Left lobe of liver (tissue), 2 donors: Measurements from ENCODE around the gene SETD7. TPM values are rescaled to one million over a fixed set of nuclear protein-coding genes. Genes with fewer than 3 reads are reported as not detected.

Experiments
- ATAC-seq: fragments of 200-7000 bp; cut with Tn5 transposase; one replicate; pipeline ENCODE4 v1.9.1; 2020; ENCODE audit warnings: mild to moderate bottlenecking, moderate library complexity
- DNase-seq: peaks from one replicate; pipeline ENCODE4 v3.0.0-alpha.2; 2020; ENCODE audit warnings: low spot score
- total RNA-seq: library from RNA; stranded (reverse); gene quantifications from one replicate; pipeline ENCODE4 v1.2.1, GENCODE V29; 2021
- donor health status: DM: no; HTN: no; CAD: no; lungs with moderate emphysema.
- donor health status: DM: no; HTN: yes; CAD: no.

The SETD7 gene
- total RNA-seq, 1 donor from 2014 or later, result 47.0 TPM

- ATAC-seq (no peak), DNase-seq (no peak)
Measured at GRCh38 chr4:139553751-139554641, 2.0 kb downstream of the SETD7 start.

DNA sequence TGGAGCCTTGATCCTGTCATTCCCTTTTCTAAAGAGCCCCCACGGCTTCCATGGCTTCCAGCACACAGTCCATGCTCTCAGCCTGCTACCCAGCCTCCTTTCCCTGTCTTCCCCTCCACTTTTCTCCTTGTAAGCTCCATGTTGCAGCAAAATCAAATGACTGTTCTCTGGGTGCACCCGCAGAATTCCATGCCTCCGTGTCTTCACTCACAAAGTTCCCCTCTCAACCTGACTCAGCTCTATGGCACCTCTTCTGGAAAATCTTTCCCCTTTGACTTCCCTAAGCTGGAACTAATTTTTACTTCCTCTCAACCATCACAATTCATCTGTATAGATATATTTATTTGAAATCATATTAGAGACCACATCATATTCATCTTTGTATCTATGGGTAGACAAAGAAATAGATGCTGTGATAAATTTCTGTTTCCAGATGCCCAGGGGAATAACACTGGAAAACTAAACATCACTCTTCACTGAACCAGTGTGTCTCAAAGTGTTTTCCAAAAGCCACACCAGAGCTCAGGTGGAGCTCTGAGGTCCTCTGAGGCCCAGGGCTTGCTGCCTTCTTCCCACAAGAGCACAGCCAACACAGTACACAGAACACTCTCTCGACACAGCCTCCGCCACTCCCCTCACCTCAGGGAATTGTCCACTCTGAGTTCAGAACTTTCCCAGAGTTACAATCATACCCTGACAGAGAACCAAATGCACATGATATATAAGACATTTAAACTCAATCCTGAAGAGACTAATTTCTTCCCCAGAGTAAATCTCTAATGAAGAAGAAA lies 3.3 kb downstream of the SETD7 start:
- no peak for ATAC-seq
- no peak for DNase-seq

DNA sequence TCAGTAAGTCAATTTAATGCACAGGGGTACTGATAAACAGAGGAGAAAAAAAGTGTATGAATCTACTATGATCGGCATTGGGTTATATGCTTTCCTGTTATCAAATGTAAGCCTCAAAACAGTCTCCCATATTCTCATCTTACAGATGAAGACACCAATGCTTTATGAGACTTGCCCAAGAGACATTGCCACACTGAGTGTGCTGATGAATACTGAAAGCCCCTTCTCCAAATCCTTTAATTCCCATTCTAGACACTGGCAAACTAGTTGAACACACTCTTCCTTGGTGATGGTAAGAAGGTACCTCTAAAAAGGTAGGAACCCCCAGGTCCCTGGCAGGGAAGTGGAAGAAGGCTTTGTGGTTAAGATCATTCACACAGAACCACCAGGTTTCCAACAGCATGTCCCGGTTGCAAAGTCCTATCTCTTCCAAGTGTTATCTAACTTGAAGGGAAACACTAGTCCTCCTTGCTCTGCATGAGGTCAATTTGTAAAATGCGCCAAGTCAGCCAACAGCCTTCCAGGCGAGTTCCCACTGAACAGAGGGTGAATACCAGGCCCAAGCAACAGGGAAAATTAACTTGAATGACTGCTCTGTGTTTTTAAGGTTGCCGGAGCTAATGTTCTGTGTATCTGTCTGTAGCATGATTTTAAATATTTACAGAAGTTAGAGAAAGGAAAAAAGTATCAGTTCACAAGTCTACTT lies 5.1 kb downstream of the SETD7 start:
- DNase-seq, result no peak
- ATAC-seq, result no peak

DNA sequence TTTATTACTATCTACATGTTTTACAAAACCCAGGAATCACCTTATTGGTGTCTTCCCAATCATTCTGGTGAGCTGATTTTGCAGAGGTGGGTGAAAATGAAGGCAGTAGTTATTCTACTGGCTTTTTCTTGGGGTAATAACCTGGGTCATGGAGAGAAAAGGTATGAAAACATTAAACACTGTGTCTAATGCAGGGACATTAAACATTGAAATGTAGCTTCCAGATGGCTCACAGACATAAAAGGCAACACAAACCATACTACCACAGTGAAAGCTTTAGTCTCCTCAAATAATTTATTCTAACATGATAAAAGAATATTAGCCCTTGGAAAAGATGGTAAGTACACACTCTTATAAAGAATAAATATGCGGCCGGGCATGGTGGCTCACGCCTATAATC lies 8.0 kb downstream of the SETD7 start:
- DNase-seq (no peak), ATAC-seq (no peak)

DNA sequence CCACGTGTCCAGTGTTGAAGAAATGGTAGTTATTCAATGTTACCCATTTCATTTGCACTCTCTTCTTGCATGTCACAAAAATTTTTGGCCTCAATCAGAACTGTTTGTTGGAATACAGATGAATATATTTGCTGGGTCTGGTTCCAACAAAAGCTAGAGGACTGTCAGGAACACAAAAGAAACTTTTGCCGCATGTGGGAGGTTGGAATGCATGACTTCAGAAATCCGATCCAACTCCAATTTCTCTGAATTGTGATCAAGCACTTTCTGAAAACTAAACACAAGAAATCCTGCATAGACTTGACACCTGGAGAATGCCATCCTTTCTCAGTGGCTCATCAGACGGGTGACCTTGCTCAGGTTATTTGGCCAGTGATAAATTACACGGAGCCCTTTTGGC lies 15.4 kb downstream of the SETD7 start:
- DNase-seq, result no peak
- no peak for ATAC-seq

DNA sequence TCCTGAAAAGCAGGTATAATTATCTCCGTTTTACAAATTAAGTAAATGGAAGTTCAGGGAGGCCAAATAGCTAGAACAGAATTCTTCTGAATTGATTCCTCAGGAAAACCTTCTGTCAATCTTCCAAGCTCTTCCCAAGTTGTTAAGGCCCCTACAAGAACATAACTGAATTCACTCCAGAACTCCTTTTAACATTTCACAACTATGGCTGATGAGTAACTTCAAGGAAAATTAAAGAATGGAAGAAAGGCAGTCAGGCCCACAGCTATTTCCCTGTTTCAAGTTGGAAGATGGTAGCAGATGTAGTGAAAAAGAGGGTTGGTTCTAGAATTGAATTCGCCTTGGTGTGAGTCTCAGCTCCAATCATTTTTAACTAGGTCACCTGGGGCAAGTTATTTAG lies 15.9 kb downstream of the SETD7 start:
- DNase-seq (no peak), ATAC-seq (no peak)

DNA sequence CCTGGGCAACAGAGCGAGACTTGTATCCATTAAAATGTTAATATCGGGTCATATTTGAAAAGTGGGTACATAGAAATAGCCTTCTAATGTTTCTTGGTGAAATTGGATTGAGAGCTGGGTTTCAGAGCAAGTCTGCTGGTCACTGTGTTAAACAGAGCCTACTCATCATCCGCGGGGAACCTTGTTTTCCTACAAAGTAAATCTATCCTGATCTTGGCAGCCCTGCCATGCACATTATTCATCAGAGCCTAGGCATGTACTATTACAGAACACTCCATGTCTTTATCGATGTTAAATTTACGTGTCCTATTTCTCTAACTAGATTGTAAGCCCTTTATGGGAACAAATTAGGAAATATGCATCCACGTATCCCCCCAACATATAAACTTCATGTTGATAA lies 18.7 kb downstream of the SETD7 start:
- no peak for DNase-seq
- ATAC-seq, result no peak

GRCh38 chr4:139535871-139536234 lies 20.2 kb downstream of the SETD7 start:
- peak; percentile 86 for ATAC-seq
- peak; percentile 56 for DNase-seq

GRCh38 chr4:139535228-139535870 lies 20.7 kb downstream of the SETD7 start:
- DNase-seq (no peak), ATAC-seq (peak; percentile 83)

DNA sequence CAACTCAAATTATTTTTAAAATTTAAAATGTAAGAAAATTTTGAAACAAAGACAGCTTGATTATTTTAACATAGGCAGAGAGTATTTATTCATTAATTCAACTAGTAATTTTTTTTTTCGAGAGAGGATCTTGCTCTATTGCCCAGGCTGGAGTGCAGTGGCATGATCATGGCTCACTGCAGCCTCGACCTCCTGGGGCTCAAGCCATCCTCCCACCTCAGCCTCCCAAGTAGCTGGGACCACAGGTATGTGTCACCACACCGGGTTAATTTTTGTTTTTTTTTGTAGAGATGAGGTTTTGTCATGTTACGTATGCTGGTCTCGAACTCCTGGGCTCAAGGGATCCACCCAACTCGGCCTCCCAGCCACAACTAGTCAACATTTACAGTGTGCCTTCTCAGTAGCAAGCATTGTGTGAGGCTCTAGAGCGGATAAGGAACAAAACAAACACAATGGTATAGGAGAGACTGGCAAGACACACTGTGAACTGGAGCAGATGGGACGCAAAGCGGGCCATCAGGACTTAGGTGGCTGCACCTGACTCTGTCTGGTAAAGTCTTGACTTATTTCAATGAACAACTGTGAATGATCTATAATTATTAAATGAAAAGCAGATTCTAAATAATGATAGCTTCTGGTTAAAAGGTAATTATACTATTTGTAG lies 21.6 kb downstream of the SETD7 start:
- ATAC-seq (no peak), DNase-seq (no peak)

- ATAC-seq, result no peak
- no peak for DNase-seq
Measured at GRCh38 chr4:139533511-139533910, 22.5 kb downstream of the SETD7 start.

DNA sequence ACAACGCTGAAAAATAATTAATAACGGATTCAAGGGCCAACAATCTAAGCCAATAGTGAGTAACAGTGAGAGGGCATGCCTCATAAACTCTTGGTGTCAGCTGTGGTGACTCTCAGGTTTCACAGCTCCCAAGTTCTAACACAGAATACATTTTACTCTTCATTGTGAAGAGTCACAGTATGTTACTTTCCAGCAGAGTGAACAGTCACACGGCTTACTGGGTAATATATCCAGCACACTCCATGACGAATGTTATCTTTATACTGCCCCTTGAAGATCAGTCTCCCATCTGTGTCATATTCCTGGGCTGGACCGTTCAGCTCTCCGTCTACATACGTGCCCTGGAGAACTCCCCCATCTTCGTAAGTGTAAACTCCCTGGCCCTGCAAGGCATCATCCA lies 23.1 kb downstream of the SETD7 start:
- DNase-seq, result no peak
- ATAC-seq, result no peak

DNA sequence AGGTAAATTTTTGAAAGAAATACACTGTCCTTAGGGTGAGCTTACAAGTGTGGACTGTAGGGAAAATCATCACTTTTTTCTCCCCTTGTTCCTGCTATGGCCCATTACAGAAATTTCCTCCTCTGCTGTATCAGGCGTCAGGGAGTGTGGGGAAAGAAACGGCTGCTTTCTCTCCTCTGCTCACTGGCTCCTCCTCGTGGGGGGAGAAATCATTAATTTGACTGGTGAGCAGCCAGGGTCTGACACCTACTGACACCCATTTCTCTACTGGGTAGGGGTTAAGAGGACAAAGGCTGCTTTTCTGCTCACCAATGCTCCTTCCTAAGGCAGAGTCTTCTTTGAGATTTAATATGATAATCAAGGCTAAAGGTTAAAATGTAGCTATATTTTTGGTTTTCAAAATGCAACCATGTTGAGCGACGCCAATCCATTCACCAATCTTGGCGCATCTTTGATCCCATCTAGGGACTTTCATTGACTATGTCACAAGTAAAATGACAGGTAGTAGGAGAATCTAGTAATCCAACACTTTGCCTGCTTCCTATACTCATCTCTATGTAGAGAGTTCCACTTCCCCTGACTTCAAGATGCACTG lies 25.1 kb downstream of the SETD7 start:
- DNase-seq (peak; percentile 71), ATAC-seq (peak; percentile 87)

GRCh38 chr4:139528377-139529005 lies 27.5 kb downstream of the SETD7 start:
- no peak for DNase-seq

GRCh38 chr4:139526928-139527327 lies 29.1 kb downstream of the SETD7 start:
- DNase-seq, result no peak
- ATAC-seq, result no peak

More at GRCh38 chr4:139528377-139529005, 27.5 kb downstream of the SETD7 start:
- ATAC-seq, result no peak

- DNase-seq, result no peak
- ATAC-seq, result no peak
Measured at GRCh38 chr4:139525414-139525813, 30.6 kb downstream of the SETD7 start.

- DNase-seq (no peak), ATAC-seq (peak; percentile 36)
Measured at GRCh38 chr4:139524062-139524631, 31.9 kb downstream of the SETD7 start.

DNA sequence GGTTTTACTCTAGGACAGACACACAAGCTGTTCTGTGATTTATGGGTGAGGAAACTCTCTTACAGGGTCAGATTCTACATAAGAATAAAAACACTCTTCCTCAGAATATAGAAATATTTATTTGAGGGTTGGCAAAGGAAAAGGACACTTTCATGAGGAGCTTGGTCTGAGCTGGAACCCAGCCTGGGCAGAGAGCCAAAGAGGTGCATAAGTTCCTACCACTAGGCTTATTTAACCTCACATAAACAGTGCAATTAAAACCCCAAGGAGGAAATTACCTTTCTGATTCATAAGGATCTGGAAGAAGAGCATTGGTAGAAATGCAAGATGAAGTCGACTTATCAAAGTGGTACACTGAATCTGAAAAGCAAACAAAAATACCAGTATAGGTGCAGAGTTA lies 32.9 kb downstream of the SETD7 start:
- ATAC-seq, result peak; percentile 39
- no peak for DNase-seq

GRCh38 chr4:139522457-139522856 lies 33.6 kb downstream of the SETD7 start:
- ATAC-seq, result no peak
- DNase-seq, result no peak
